Measurements from ENCODE around the gene WLS. TPM values are rescaled to one million over a fixed set of nuclear protein-coding genes. Genes with fewer than 3 reads are reported as not detected.

WLS gene
- total RNA-seq, 1 donor from 2014 or later: 341 TPM

GRCh38 chr1:68216089-68216772 lies 16.1 kb downstream of the WLS start:
- DNase-seq (ENCODE audit: extremely low spot score, unreplicated experiment): no peak
- no peak overlapping the region for H3K4me3 Mint-ChIP-seq (ENCODE audit: unreplicated experiment)

DNA sequence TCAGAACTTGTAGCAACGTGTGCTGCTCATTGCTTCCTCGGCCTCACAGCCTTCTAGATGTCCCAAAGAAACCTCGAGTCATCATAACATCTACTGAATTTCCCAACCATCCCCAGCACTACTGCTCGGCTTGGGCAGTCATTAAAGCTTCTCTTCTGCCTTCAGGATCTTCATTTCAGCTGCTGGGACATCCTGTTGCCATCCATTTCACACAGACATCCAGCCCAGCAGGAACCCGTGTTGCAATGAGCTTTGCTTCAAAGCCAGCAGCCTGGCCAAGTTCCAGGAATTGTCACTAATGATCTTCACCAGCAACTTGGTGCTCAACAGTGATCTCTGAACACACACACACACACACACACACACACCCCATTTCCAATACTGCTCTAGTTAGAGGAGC lies 18.5 kb downstream of the WLS start:
- Mint-ChIP-seq H3K36me3 (ENCODE audit: unreplicated experiment) (peaks cover 11% of the 10 kb centered on the region), H3K4me3 (ENCODE audit: unreplicated experiment) (no peak overlapping the region), H3K27me3 (ENCODE audit: unreplicated experiment) (no peaks in the 10 kb centered on the region), H3K9me3 (ENCODE audit: unreplicated experiment) (no peaks in the 10 kb centered on the region), H3K4me1 (ENCODE audit: unreplicated experiment) (peaks cover 42% of the 10 kb centered on the region), H3K27ac (ENCODE audit: unreplicated experiment) (peak overlapping the region; percentile 91)
- no peak for DNase-seq (ENCODE audit: extremely low spot score, unreplicated experiment)
- TF ChIP-seq, protein P1, sequence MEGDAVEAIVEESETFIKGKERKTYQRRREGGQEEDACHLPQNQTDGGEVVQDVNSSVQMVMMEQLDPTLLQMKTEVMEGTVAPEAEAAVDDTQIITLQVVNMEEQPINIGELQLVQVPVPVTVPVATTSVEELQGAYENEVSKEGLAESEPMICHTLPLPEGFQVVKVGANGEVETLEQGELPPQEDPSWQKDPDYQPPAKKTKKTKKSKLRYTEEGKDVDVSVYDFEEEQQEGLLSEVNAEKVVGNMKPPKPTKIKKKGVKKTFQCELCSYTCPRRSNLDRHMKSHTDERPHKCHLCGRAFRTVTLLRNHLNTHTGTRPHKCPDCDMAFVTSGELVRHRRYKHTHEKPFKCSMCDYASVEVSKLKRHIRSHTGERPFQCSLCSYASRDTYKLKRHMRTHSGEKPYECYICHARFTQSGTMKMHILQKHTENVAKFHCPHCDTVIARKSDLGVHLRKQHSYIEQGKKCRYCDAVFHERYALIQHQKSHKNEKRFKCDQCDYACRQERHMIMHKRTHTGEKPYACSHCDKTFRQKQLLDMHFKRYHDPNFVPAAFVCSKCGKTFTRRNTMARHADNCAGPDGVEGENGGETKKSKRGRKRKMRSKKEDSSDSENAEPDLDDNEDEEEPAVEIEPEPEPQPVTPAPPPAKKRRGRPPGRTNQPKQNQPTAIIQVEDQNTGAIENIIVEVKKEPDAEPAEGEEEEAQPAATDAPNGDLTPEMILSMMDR (IDR thresholded peaks at IDR 0.05): no peak

More at GRCh38 chr1:68216089-68216772, 16.1 kb downstream of the WLS start:
- peaks cover 7% of the 10 kb centered on the region for H3K36me3 Mint-ChIP-seq (ENCODE audit: unreplicated experiment)
- no peaks in the 10 kb centered on the region for H3K27me3 Mint-ChIP-seq (ENCODE audit: unreplicated experiment)
- H3K4me1 Mint-ChIP-seq (ENCODE audit: unreplicated experiment): peaks cover 38% of the 10 kb centered on the region
- no peaks in the 10 kb centered on the region for H3K9me3 Mint-ChIP-seq (ENCODE audit: unreplicated experiment)
- TF ChIP-seq, protein P1 (IDR thresholded peaks at IDR 0.05): no peak
- peak overlapping the region; percentile 36 for H3K27ac Mint-ChIP-seq (ENCODE audit: unreplicated experiment)

DNA sequence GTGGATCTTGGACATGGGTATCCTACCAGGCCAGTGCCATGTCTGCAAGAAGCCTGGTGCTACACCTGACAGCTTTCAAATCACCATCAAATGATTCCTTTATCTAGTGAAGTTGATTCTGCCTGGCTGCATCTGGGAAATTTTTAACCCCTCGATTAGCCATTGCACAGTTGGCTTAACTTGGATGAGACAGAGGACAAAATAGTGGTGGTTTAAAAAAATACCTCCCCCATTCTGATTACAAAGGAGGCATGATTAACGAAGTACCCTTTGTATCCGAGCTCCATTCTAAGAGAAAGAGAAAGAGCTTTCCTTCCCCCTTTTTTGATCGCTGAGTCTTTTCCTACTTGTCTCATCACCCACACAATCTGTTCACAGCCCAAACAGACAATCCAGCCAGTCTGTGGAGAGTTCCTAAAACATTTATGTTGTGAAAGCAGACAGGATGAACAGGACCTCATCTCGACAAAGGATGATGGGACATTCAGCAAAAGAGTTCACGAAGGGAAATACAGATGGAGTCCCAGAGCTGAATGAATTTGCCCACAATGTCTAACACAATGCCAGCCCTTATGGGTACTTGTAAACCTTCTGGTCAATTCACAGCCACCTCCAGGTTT lies 20.5 kb downstream of the WLS start:
- Mint-ChIP-seq H3K27ac (ENCODE audit: unreplicated experiment) (peak overlapping the region; percentile 85), H3K4me3 (ENCODE audit: unreplicated experiment) (no peak overlapping the region)

GRCh38 chr1:68210829-68211228 lies 21.5 kb downstream of the WLS start:
- Mint-ChIP-seq H3K27ac (ENCODE audit: unreplicated experiment) (peak overlapping the region; percentile 85), H3K9me3 (ENCODE audit: unreplicated experiment) (no peaks in the 10 kb centered on the region), H3K36me3 (ENCODE audit: unreplicated experiment) (peaks cover 11% of the 10 kb centered on the region), H3K4me1 (ENCODE audit: unreplicated experiment) (peaks cover 66% of the 10 kb centered on the region), H3K27me3 (ENCODE audit: unreplicated experiment) (no peaks in the 10 kb centered on the region), H3K4me3 (ENCODE audit: unreplicated experiment) (no peak overlapping the region)
- no peak for DNase-seq (ENCODE audit: extremely low spot score, unreplicated experiment)
- TF ChIP-seq, protein P1 (IDR thresholded peaks at IDR 0.05): no peak

More for the DNA sequence above, 20.5 kb downstream of the WLS start:
- H3K36me3 Mint-ChIP-seq (ENCODE audit: unreplicated experiment): peaks cover 11% of the 10 kb centered on the region
- no peaks in the 10 kb centered on the region for H3K9me3 Mint-ChIP-seq (ENCODE audit: unreplicated experiment)
- H3K27me3 Mint-ChIP-seq (ENCODE audit: unreplicated experiment): no peaks in the 10 kb centered on the region
- H3K4me1 Mint-ChIP-seq (ENCODE audit: unreplicated experiment): peaks cover 55% of the 10 kb centered on the region
- no peak for DNase-seq (ENCODE audit: extremely low spot score, unreplicated experiment)
- TF ChIP-seq, protein P1 (IDR thresholded peaks at IDR 0.05): no peak

- H3K4me1 Mint-ChIP-seq (ENCODE audit: unreplicated experiment): peaks cover 74% of the 10 kb centered on the region
- no peak overlapping the region for H3K4me3 Mint-ChIP-seq (ENCODE audit: unreplicated experiment)
- H3K36me3 Mint-ChIP-seq (ENCODE audit: unreplicated experiment): peaks cover 11% of the 10 kb centered on the region
- peak overlapping the region; percentile 85 for H3K27ac Mint-ChIP-seq (ENCODE audit: unreplicated experiment)
- no peak for DNase-seq (ENCODE audit: extremely low spot score, unreplicated experiment)
- H3K9me3 Mint-ChIP-seq (ENCODE audit: unreplicated experiment): no peaks in the 10 kb centered on the region
- H3K27me3 Mint-ChIP-seq (ENCODE audit: unreplicated experiment): no peaks in the 10 kb centered on the region
- TF ChIP-seq, protein P1 (IDR thresholded peaks at IDR 0.05): no peak
These were observed 22.3 kb downstream of the WLS start for GRCh38 chr1:68210027-68210426.

All from osteocyte (in vitro differentiated cells).